Measurements from ENCODE around the gene CCDC57. TPM values are rescaled to one million over a fixed set of nuclear protein-coding genes. Genes with fewer than 3 reads are reported as not detected.

The CCDC57 gene
- total and polyA plus RNA-seq, 9 of the 15 experiments (the other 6 are each of a cell fraction or from before 2014, with no cell fraction given), result 0.83 to 36.2 (median 13.6) TPM

GRCh38 chr17:82065638-82066303 is 146.9 kb downstream of the CCDC57 start, which contains the start of gene DUS1L (continued):
- TF ChIP-seq GABPA (tag; conservative IDR thresholded peaks at IDR 0.05; ENCODE audit: low read depth) (peak; percentile 100), ZBED1 (IDR thresholded peaks at IDR 0.05) (0 out of 2 replicates have a peak, but pooled peaks have one; percentile 57), ZNF586 (CRISPR knock-in tag; conservative IDR thresholded peaks at IDR 0.05) (no peak), DEAF1 (CRISPR knock-in tag; IDR thresholded peaks at IDR 0.05) (no peak), MED1 (CRISPR knock-in tag; IDR thresholded peaks at IDR 0.05; ENCODE audit: borderline replicate concordance) (no peak), E2F6 (IDR thresholded peaks at IDR 0.05; ENCODE audit: borderline replicate concordance in 1 of 2, extremely low read depth in 1 of 2, insufficient read depth in 1 of 2, insufficient read length in 1 of 2, low read depth in 1 of 2, low read length in 1 of 2, poor library complexity in 1 of 2, severe bottlenecking in 1 of 2) (peak in 1 of 2 experiments; percentile 70), PHF21A (IDR thresholded peaks at IDR 0.05; ENCODE audit: borderline replicate concordance, low read depth) (0 out of 2 replicates have a peak, but pooled peaks have one; percentile 47)
- TF ChIP-seq, protein P1, sequence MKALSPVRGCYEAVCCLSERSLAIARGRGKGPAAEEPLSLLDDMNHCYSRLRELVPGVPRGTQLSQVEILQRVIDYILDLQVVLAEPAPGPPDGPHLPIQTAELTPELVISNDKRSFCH (CRISPR knock-in tag; IDR thresholded peaks at IDR 0.05), result no peak
- TF ChIP-seq, protein P1 (tag; IDR thresholded peaks at IDR 0.05), result peak; percentile 92
- TF ChIP-seq, protein P2, sequence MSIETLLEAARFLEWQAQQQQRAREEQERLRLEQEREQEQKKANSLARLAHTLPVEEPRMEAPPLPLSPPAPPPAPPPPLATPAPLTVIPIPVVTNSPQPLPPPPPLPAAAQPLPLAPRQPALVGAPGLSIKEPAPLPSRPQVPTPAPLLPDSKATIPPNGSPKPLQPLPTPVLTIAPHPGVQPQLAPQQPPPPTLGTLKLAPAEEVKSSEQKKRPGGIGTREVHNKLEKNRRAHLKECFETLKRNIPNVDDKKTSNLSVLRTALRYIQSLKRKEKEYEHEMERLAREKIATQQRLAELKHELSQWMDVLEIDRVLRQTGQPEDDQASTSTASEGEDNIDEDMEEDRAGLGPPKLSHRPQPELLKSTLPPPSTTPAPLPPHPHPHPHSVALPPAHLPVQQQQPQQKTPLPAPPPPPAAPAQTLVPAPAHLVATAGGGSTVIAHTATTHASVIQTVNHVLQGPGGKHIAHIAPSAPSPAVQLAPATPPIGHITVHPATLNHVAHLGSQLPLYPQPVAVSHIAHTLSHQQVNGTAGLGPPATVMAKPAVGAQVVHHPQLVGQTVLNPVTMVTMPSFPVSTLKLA (conservative IDR thresholded peaks at IDR 0.05), result peak in 1 of 2 experiments; percentile 54; a peak in 2 of 4 replicates
- TF ChIP-seq, protein P3, sequence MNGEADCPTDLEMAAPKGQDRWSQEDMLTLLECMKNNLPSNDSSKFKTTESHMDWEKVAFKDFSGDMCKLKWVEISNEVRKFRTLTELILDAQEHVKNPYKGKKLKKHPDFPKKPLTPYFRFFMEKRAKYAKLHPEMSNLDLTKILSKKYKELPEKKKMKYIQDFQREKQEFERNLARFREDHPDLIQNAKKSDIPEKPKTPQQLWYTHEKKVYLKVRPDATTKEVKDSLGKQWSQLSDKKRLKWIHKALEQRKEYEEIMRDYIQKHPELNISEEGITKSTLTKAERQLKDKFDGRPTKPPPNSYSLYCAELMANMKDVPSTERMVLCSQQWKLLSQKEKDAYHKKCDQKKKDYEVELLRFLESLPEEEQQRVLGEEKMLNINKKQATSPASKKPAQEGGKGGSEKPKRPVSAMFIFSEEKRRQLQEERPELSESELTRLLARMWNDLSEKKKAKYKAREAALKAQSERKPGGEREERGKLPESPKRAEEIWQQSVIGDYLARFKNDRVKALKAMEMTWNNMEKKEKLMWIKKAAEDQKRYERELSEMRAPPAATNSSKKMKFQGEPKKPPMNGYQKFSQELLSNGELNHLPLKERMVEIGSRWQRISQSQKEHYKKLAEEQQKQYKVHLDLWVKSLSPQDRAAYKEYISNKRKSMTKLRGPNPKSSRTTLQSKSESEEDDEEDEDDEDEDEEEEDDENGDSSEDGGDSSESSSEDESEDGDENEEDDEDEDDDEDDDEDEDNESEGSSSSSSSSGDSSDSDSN (IDR thresholded peaks at IDR 0.05; ENCODE audit: borderline replicate concordance in 1 of 2, low read depth in 2 of 2, low read length in 2 of 2), result peak; percentile 51 to 71; a peak in 2 of 4 replicates
